Cardiac septum (tissue), 1 donor: ENCODE measurements around the gene CHRNE. TPM values are rescaled to one million over a fixed set of nuclear protein-coding genes. Genes with fewer than 3 reads are reported as not detected.
"Not testable (repeated sequence)": the region's sequence is repeated elsewhere in the genome, so short reads cannot be mapped to it uniquely, and the experiment has no call there.

Experiments
- DNase-seq: peaks from one replicate; pipeline ENCODE4 v3.0.0-alpha.2; 2020; ENCODE audit warnings: low spot score
- intact Hi-C: fragments of 100-400 bp; cut with DNase I; formaldehyde crosslinking; loops from one replicate; pipeline ENCODE4 v1.14.0; 2022
- total RNA-seq: library from RNA; stranded (reverse); fragmentation: NEBNext Ultra II Directional; extraction: Animal tissue kit (Norgen Biotek cat#: 25700); gene quantifications from one replicate; pipeline ENCODE4 v1.2.1, GENCODE V29; 2021
- donor health status: DM: no; HTN: no; CAD: no.

CHRNE gene
- total RNA-seq, 1 donor from 2014 or later, result 5.5 TPM

DNA sequence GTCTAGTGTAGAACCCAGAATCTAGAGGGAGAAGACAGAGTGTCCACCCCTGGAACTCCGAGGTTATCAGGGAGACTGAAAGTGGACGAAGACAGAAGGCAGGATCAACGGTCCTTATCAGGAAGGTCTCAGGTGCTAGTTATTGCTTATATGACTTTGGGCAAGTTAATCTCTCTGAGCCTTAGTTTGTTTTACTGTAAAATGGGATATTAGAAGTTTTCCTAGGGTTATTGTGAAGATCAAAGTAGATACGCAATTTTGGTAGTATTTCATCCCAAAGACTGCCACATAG lies 38.4 kb upstream of the CHRNE start:
- intact Hi-C loops, result loop anchor here (2.0 to 5.0 kb wide), 2 partner anchors 34 to 56 kb away; partner anchors contain the start of genes INCA1 and KIF1C
- no peak for DNase-seq

DNA sequence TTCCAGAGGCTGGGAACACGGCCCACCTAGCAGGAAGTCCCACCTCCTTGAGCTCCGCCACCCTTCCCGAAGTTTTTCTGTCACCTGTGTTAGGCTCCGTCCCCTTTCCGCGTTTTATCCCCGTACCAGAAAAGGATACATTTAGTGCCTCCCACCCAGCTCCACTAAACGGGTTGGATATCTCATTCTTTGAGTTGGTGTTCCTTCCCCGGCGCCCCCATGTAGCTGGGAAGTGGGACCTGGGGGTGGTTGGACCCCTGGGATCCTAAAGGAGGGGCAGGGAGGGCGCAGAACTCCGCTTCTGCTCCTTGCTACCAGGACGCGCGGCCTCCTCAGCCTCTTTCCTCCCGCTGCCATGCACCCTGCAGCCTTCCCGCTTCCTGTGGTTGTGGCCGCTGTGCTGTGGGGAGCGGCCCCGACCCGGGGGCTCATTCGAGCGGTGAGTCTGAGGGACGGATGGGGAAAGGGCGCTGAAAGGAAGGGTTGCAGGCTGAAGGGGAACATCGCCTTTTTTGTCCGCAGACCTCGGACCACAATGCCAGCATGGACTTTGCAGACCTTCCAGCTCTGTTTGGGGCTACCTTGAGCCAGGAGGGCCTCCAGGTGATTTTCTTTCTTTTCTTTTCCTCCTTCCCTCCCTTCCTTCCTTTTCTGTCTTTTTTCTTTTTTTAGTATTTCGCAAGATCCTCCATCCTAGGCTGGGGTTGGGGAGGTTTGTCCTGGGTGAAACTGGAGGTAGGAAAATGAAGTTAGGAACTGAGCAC lies 37.8 kb upstream of the CHRNE start:
- intact Hi-C loops, result loop anchor here (1.0 to 5.0 kb wide), 4 partner anchors 8 to 56 kb away; partner anchors contain the start of genes INCA1, KIF1C, PFN1 and SPAG7
- peak; percentile 85 for DNase-seq

DNA sequence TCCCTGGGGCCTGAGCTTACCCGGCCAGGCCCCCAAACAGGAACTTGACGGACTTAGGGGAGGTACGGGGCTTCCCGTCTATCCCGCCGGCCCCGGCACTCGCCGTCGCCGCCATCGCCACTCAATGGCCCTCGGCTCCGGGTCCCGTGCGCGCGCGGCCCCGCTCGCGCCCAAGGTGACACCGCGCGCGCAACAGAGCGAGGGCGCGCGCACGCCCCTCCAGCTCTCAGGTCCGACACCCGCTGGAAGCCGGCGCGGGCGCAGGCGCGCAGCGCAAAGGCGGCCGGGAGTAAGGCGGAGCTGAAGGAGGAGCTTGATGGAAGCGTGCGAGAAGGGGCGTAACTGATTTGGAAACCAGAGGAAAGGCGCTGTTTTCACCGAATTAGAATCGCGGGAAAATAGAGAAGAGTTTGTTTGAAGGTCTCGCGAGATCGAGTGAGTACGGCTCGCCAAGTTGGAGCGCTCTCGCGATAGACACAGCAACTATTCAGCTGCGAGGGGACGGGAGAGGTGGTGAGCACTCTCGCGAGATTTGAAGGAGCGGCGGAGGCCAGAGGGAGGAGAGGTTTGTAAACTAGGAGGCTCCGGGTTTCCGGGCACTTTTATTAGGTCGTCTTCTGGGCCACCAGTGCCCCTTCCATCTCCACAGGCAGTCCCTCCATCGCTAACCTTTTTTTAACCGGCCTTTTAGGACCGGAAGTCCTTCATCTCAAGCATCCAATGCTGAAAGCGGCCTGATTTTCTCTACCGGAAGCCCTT lies 37.1 kb upstream of the CHRNE start, which contains the start of the genes RNF167 and SLC25A11:
RNF167 (plus strand) TSS at position 473 of the 759 bp plus-strand sequence. CDS start 642 bp downstream, outside the sequence.
SLC25A11 (minus strand) TSS at position 251 of the 759 bp plus-strand sequence; CDS start at position 115, 136 bp downstream.
- DNase-seq, result peak; percentile 97
- intact Hi-C loops, result loop anchor here (1.0 to 5.0 kb wide), 4 partner anchors 8 to 57 kb away; partner anchors contain the start of genes INCA1, KIF1C, PFN1 and SPAG7

DNA sequence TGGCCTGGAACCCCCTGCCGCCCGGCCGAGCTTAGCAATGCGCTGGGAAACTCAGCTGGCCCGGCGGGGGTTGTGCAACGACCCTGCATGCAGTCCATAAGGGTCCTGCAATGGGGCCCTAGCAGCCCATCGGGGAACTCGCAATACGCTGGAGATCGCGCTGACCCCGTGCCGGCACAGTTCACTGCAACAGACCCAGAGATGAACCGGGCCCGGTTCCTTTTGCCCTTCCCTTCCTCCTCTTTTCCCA lies 36.6 kb upstream of the CHRNE start:
- intact Hi-C loops, result no loop called here
- DNase-seq, result no peak

DNA sequence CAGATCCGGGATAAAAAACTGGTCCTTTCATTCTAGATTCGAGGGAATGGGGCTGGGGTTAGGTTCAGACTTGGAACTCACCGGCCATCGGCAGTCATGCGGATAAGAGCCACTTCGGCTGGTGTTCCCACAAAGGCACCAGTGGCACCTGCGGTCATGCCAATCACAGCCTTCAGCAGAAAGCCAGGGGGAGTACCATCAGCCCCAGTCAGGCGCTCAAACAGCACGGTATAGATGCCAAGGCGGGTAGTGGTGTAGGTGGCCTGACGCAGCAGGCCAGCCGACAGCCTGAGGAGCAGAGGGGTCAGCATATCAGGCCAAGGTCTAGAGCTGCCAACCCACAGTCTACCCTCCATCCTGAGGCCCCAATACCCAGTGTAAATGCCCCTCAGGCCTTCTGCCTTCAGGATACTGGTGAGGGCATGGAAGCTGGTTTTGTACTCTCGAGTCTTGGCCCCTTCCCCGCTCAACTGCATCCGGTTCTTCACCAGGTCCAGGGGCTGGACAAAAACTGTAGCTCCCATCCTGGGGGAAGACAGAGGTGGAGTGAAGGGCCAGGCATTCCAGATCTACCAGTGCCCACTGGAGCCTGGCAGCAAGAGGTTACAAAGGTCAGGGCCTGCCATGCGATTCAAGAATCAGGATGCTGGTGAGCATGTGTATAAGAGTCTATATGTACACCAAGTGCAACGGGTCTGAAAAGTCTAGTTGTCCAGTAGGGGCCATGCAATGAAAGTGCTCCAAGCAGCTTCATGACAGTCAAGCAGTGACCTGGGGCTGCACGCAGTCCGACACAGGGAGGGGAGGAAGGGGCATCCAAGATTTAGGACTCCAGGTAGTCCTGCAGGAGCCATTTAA lies 36.0 kb upstream of the CHRNE start:
- intact Hi-C loops, result no loop called here
- no peak for DNase-seq

DNA sequence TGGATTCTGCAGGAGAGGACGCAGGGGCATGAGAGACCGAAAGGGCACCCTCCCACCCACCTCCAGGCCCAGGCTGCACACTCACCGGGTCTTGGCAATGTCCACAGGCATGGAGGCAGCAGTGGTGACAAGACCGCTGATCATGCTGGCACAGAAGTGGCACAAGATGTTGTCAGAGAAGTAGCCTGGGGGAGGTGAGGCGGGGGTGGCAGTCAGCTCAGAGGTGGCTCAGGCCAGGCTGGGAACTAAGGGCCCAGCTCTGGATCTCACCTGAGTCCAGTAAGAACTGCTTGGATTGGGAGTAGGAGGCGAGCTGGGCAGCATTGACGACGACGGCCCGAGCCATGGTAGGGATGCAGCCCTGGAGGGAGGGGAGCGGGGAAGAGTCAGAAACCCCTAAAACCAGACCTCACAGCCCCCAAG lies 35.2 kb upstream of the CHRNE start:
- intact Hi-C loops, result no loop called here

DNA sequence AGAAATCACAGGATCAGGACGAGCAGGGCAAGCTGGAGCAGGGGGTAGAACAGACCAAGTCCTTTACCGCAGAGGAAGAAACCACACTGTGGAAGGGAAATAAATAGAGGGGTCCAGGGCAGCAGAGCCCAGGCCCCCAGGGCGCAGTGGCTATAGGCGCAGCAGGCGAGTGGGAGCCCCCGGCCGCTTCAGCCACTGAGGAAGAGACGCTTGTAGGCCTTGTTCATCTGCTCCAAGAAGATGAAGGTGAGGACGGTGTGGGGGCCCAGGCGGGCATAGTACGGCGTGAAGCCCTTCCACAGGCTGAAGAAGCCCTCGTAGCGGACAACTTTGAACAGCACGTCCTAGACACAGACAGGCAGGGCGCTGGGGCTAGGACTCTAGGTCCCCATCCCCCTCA lies 34.7 kb upstream of the CHRNE start:
- no peak for DNase-seq
- intact Hi-C loops, result no loop called here

More for the DNA sequence above, 35.2 kb upstream of the CHRNE start:
- no peak for DNase-seq

DNA sequence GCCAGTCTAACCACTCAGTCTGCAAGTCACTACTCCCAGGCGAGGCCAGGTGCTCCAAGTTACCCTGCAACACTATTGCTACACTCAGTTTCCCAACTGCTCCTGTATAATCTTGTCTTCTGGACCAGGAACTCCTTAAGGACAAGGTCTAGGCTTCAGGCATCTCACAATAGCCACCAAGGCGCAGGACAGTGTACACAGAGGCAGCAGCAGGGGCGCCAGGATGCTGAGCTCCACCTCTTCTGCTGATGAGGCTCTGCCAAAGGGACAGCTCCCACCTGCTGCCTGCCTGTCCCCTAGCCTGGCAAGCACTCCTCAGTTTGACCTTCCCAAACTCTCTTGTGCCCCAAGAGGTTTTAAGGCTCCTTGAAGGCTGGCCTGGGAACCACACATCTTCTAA lies 33.5 kb upstream of the CHRNE start:
- intact Hi-C loops, result no loop called here
- DNase-seq, result no peak

DNA sequence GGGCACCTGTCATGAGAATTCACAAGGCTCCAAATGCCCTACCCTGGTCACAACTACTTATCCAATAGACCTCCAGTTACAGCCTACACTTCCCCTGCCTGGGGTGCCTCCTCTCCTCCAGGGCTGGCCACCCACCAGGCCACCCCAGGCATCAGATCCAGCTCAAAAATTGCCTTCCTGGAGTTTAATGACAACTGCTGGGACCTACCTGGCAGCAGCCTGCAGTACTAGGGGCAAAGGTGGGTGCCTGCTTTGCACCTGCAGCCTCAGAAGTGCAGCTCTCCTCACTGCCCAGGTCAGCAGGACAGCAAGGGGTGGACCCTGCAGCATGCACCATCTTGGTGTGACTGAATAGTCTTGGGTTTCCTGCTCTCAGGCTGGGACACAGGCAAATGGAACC lies 32.8 kb upstream of the CHRNE start:
- no peak for DNase-seq
- intact Hi-C loops, result no loop called here

DNA sequence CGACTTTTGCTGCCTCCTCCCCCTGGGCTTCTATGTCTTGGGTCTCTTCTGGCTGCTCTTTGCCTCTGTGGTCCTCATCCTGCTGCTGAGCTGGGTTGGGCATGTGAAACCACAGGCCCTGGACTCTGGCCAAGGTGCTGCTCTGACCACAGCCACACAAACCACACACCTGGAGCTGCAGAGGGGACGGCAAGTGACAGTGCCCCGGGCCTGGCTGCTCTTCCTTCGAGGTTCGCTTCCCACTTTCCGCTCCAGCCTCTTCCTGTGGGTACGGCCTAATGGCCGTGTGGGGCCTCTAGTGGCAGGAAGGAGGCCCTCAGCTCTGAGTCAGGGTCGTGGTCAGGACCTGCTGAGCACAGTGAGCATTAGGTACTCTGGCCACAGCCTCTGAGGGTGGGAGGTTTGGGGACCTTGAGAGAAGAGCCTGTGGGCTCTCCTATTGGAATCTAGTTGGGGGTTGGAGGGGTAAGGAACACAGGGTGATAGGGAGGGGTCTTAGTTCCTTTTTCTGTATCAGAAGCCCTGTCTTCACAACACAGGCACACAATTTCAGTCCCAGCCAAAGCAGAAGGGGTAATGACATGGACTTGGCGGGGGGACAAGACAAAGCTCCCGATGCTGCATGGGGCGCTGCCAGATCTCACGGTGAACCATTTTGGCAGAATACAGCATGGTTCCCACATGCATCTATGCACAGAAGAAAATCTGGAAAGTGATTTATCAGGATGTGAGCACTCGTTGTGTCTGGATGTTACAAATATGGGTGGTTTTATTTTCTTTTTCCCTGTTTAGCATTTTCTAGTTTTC lies 31.5 kb upstream of the CHRNE start:
- DNase-seq, result no peak
- intact Hi-C loops, result no loop called here

DNA sequence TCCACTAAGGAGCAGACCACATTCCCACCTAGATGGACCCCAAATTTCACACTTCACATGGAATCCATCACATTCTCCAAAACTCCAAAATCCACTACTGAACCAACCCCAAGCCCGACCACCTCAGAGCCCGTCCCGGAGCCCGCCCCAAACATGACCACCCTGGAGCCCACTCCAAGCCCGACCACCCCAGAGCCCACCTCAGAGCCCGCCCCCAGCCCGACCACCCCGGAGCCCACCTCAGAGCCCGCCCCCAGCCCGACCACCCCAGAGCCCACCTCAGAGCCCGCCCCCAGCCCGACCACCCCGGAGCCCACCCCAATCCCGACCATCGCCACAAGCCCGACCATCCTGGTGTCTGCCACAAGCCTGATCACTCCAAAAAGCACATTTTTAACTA lies 30.7 kb upstream of the CHRNE start:
- intact Hi-C loops, result no loop called here
- DNase-seq, result no peak

DNA sequence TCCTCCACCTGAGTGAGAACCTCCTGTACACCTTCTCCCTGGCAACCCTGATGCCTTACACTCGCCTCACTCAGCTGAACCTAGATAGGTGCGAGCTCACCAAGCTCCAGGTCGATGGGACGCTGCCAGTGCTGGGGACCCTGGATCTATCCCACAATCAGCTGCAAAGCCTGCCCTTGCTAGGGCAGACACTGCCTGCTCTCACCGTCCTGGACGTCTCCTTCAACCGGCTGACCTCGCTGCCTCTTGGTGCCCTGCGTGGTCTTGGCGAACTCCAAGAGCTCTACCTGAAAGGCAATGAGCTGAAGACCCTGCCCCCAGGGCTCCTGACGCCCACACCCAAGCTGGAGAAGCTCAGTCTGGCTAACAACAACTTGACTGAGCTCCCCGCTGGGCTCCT lies 29.9 kb upstream of the CHRNE start:
- DNase-seq, result no peak
- intact Hi-C loops, result no loop called here

DNA sequence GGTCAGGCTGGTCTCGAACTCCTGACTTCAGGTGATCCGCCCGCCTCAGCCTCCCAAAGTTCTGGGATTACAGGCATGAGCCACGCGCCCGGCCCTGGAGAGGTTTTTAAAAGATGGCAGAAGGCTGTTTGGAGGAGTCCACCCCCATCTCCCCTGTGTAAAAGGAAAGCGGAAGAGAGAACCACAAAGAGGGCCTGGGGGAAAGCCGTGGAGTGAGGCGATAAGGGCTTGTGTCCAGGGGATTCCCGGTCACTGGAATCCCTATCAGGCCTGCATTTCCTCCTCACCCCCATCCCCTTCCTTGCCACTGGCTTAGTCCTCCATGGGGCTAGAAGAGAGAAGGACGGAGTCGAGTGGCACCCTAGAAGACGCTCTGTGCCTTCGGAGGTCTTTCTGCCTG lies 29.1 kb upstream of the CHRNE start, which contains the start of gene GP1BA:
GP1BA (plus strand) TSS at position 315 of the 400 bp plus-strand sequence. CDS start 328 bp downstream, outside the sequence.
- intact Hi-C loops, result no loop called here
- no peak for DNase-seq

DNA sequence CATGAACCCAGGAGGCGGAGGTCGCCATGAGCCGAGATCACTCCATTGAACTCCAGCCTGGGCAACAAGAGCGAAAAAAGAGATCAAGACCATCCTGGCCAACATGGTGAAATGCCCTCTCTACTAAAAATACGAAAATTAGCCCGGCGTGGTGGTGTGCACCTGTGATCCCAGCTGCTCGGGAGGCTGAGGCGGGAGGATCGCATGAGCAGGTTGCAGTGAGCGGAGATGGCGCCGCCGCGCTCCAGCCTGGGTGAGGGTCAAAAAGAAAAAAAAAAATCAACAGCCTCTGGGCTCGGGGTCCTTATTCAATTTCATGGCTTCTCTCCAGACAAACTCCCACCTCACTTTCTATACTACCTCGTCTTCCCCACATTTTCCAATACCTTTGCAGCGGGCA lies 26.0 kb upstream of the CHRNE start:
- intact Hi-C loops, result no loop called here
- DNase-seq, result no peak

DNA sequence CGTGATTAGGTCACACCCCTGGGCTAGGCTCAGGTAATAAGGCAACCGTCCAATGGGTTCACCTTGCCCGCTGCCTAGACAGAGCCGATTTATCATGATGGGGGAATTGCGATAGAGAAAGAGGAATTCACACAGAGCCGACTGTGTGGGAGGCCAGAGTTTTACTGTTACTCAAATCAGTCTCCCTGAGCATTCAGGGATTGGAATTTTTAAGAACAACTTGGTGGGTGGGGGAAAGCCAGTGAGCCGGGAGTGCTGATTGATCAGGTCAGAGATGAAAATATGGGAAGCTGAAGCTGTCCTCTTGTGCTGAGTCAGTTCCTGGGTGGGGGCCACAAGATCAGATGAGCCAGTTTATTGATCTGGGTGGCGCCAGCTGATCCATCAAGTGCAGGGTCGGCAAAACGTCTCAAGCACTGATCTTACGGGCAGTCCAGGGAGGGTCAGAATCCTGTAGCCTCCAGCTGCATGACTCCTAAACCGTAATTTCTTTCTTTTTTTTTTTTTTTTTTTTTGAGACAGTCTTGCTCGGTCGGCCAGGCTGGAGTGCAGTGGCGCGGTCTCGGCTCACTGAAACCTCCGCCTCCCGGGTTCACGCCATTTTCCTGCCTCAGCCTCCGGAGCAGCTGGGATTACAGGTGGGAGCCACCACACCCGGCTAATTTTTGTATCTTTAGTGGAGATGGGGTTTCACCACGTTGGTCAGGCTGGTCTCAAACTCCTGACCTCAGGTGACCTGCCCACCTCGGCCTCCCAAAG lies 23.9 kb upstream of the CHRNE start:
- intact Hi-C loops, DNase-seq: not testable (repeated sequence)

DNA sequence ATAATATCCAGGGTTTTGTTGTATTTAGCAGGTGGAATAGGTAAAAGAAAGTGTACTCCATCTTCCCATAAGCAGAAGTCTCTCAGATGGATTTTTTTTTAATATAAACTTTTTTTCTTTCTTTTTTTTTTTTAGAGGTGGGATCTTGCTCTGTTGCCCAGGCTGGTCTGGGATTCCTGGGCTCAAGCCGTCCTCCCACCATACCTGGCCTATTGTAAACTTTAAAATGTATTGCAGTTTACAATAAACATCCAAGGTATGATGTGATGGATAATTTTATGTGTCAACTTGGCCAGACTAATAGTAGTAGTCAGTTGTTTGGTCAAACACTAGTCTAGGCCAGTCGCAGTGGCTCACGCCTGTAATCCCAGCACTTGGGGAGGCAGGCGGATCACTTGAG lies 18.4 kb upstream of the CHRNE start:
- intact Hi-C loops, result no loop called here
- no peak for DNase-seq

DNA sequence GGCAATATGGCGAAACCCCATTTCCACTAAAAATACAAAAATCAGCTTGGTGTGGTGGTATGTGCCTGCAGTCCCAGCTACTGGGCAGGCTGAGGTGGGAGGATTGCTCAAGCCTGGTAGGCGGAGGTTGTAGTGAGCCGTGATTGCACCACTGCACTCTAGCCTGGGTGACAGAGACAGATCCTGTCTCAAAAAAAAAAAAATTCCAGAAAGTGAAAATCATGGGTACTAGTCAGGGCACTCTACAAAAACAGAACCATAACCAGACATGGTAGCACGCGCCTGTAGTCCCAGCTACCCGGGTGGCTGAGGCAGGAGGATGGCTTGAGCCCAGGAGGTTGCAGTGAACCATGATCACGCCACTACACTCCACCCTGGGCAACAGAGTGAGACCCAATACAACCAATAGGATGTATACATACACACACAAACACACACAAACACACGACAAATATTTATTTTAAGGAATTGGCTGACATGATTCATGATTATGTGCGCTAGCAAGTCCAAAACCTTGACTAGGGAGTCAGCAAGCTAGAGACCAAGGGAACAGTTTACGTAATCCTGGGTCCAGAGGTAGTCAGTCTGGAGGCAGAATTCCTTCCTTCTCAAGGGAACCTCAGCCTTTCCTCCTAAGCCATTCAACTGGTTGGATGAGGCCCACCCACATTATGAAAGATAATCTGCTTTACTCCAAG lies 17.6 kb upstream of the CHRNE start:
- DNase-seq, result no peak
- intact Hi-C loops, result no loop called here

DNA sequence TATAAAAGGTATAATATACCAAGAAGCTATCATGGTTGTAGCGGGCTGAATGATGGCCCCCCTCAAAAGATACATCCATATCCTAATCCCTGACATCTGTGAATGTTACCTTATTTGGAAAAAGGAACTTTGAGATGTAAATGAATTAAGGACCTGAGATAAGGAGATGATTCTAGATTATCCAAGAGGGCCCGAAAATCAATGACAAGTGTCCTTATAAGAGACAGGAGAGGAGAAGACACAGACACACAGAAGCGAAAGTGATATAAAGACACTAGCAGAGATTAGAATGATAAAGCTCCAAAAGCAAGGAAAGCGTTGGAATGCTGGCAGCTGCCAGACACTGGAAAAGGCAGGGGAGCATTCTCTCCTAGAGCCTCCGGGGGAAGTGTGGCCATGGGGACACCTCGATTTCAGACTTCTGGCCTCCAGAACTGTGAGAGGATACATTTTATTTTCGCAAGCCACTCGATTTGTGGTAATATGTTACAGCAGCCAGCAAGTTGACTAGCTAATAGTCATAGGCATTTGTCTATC lies 16.7 kb upstream of the CHRNE start:
- no peak for DNase-seq
- intact Hi-C loops, result no loop called here
